Nephron (organoid): Measurements from ENCODE around the gene TRAF5.
A peak's percentile ranks its signal among the peaks of the same experiment; 100 is the strongest.
"Not testable (repeated sequence)": the region's sequence is repeated elsewhere in the genome, so short reads cannot be mapped to it uniquely, and the experiment has no call there.

Source experiments
- H3K27ac Mint-ChIP-seq, 3 experiments: 2 replicates each; pipeline ENCODE4 v1.8.0; 2020; ENCODE audit warnings: mixed read lengths in 3 of 3, mild to moderate bottlenecking in 2 of 3, moderate library complexity in 1 of 3
- H3K27me3 Mint-ChIP-seq: 2 replicates; pipeline ENCODE4 v1.8.0; 2021; ENCODE audit warnings: low read depth, mild to moderate bottlenecking, moderate library complexity, mixed read lengths
- H3K36me3 Mint-ChIP-seq: 2 replicates; pipeline ENCODE4 v1.8.0; 2020; ENCODE audit warnings: low read depth, mixed read lengths
- H3K4me1 Mint-ChIP-seq: 2 replicates; pipeline ENCODE4 v1.8.0; 2020; ENCODE audit warnings: mixed read lengths
- H3K4me3 Mint-ChIP-seq, 3 experiments: 2 replicates each; pipeline ENCODE4 v1.8.0; 2020; ENCODE audit warnings: mild to moderate bottlenecking in 3 of 3, mixed read lengths in 3 of 3, moderate library complexity in 2 of 3
- H3K9me3 Mint-ChIP-seq: 2 replicates; pipeline ENCODE4 v1.8.0; 2020; ENCODE audit warnings: mixed read lengths
- CTCF ChIP-seq, 3 experiments: fragments of 200-600 bp; sonication (generic); IDR thresholded peaks; one replicate each; pipeline ENCODE4 v1.5.0; 2021; ENCODE audit warnings: antibody characterized with exemption in 3 of 3; ENCODE audit not compliant: unreplicated experiment in 3 of 3

TRAF5 gene

GRCh38 chr1:211313392-211313791 lies 13.2 kb upstream of the TRAF5 start:
- Mint-ChIP-seq H3K4me1 (no peaks in the 10 kb centered on the region), H3K27me3 (no peaks in the 10 kb centered on the region), H3K9me3 (no peaks in the 10 kb centered on the region), H3K27ac (no peak overlapping the region), H3K36me3 (peaks cover 28% of the 10 kb centered on the region), H3K4me3 (no peak overlapping the region)
- TF ChIP-seq CTCF (IDR thresholded peaks at IDR 0.05; ENCODE audit: unreplicated experiment in 3 of 3) = no peak

GRCh38 chr1:211318576-211319280 lies 7.9 kb upstream of the TRAF5 start:
- Mint-ChIP-seq H3K4me3 (no peak overlapping the region), H3K27me3 (no peaks in the 10 kb centered on the region), H3K27ac (no peak overlapping the region), H3K4me1 (no peaks in the 10 kb centered on the region), H3K36me3 (peaks cover 9% of the 10 kb centered on the region), H3K9me3 (no peaks in the 10 kb centered on the region)
- no peak for TF ChIP-seq CTCF (IDR thresholded peaks at IDR 0.05; ENCODE audit: unreplicated experiment in 3 of 3)

- Mint-ChIP-seq H3K4me3 (no peak overlapping the region), H3K36me3 (peaks cover 3% of the 10 kb centered on the region), H3K27me3 (peaks cover 4% of the 10 kb centered on the region), H3K9me3 (no peaks in the 10 kb centered on the region), H3K4me1 (no peaks in the 10 kb centered on the region), H3K27ac (no peak overlapping the region)
- TF ChIP-seq CTCF (IDR thresholded peaks at IDR 0.05; ENCODE audit: unreplicated experiment in 3 of 3) = no peak
Observed at GRCh38 chr1:211319892-211320291, 6.7 kb upstream of the TRAF5 start.

GRCh38 chr1:211320980-211321379 lies 5.7 kb upstream of the TRAF5 start:
- H3K4me1 Mint-ChIP-seq = no peaks in the 10 kb centered on the region
- TF ChIP-seq CTCF (IDR thresholded peaks at IDR 0.05; ENCODE audit: unreplicated experiment in 3 of 3) = no peak
- H3K4me3 Mint-ChIP-seq = no peak overlapping the region
- H3K27ac Mint-ChIP-seq = no peak overlapping the region
- H3K27me3 Mint-ChIP-seq = peaks cover 9% of the 10 kb centered on the region
- H3K9me3 Mint-ChIP-seq = no peaks in the 10 kb centered on the region
- H3K36me3 Mint-ChIP-seq = no peaks in the 10 kb centered on the region

- not testable (repeated sequence) for H3K36me3 Mint-ChIP-seq, H3K9me3 Mint-ChIP-seq, H3K27ac Mint-ChIP-seq, H3K4me1 Mint-ChIP-seq, H3K4me3 Mint-ChIP-seq
- H3K27me3 Mint-ChIP-seq = peaks cover 13% of the 10 kb centered on the region
Observed at GRCh38 chr1:211321646-211322045, 5.0 kb upstream of the TRAF5 start.

GRCh38 chr1:211323156-211324063 lies 3.2 kb upstream of the TRAF5 start:
- Mint-ChIP-seq H3K4me3 (peak overlapping the region in 2 of 3 experiments; percentile 4 to 9), H3K9me3 (no peaks in the 10 kb centered on the region), H3K27me3 (peaks cover 20% of the 10 kb centered on the region), H3K4me1 (peaks cover 13% of the 10 kb centered on the region), H3K36me3 (no peaks in the 10 kb centered on the region), H3K27ac (no peak overlapping the region)
- TF ChIP-seq CTCF (IDR thresholded peaks at IDR 0.05; ENCODE audit: unreplicated experiment in 3 of 3) = peak; percentile 78 to 87 (median 79)
